Uterus (tissue), 4 donors: ENCODE measurements around the gene ZNF311. TPM values are rescaled to one million over a fixed set of nuclear protein-coding genes. Genes with fewer than 3 reads are reported as not detected.
"Not testable (repeated sequence)": the region's sequence is repeated elsewhere in the genome, so short reads cannot be mapped to it uniquely, and the experiment has no call there.

Source experiments
- DNase-seq, 2 donors: peaks; one replicate each; pipeline ENCODE4 v3.0.0-alpha.2; 2019 to 2020
- H3K27ac ChIP-seq, 2 donors: fragments of 200-600 bp; sonication (generic); 1 replicate in 1 of 2; 2 replicates in 1 of 2; pipeline ENCODE4 v1.5.1; 2016 to 2018
- H3K27me3 ChIP-seq, 2 donors: fragments of 200-600 bp; sonication (generic); one replicate each; pipeline ENCODE4 v1.5.1; 2018 to 2019; ENCODE audit warnings: control low read depth in 1 of 2
- H3K36me3 ChIP-seq, 2 donors: fragments of 200-600 bp; sonication (generic); one replicate each; pipeline ENCODE4 v1.5.1; 2019; ENCODE audit warnings: control low read depth in 1 of 2
- H3K4me1 ChIP-seq, 2 donors: fragments of 200-600 bp; sonication (generic); one replicate each; pipeline ENCODE4 v1.5.1; 2018 to 2019; ENCODE audit warnings: control low read depth in 1 of 2
- H3K4me3 ChIP-seq, 2 donors: fragments of 200-600 bp; sonication (generic); 1 replicate in 1 of 2; 2 replicates in 1 of 2; pipeline ENCODE4 v1.5.1; 2018 to 2019; ENCODE audit warnings: mild to moderate bottlenecking in 1 of 2
- H3K9me3 ChIP-seq, 2 donors: fragments of 200-600 bp; sonication (generic); one replicate each; pipeline ENCODE4 v1.5.1; 2019; ENCODE audit warnings: control low read depth in 1 of 2
- CTCF ChIP-seq, 4 experiments: fragments of 200-600 bp in 2 of 4; fragments of 450-650 bp in 2 of 4; sonication (generic) in 2 of 4; IDR thresholded peaks; one replicate each; pipeline ENCODE4 v1.5.1; 2016 to 2019; ENCODE audit warnings: antibody characterized with exemption in 4 of 4, mild to moderate bottlenecking in 2 of 4, moderate library complexity in 1 of 4
- POLR2A ChIP-seq, 2 donors: fragments of 450-650 bp; IDR thresholded peaks; one replicate each; pipeline ENCODE4 v1.6.1; 2016; ENCODE audit warnings: antibody characterized with exemption in 2 of 2, mild to moderate bottlenecking in 1 of 2, moderate library complexity in 1 of 2
- intact Hi-C: fragments of 100-400 bp; cut with DNase I; formaldehyde crosslinking; loops from one replicate; pipeline ENCODE4 v1.15.1; 2023; ENCODE audit warnings: low total_unique reads
- total RNA-seq, 4 donors: library from RNA; depleted of rRNA in 3 of 4; stranded (reverse); fragments of >200 nt in 3 of 4; gene quantifications; one replicate each; pipeline versions ENCODE4 v1.1.0 to v1.2.4, GENCODE V29; 2014 to 2023
- donor health status: DM: yes; HTN: yes; CAD: no.

ZNF311 gene
- total RNA-seq, 4 donors from 2014 or later, result 0.51 to 4.1 (median 1.1) TPM

GRCh38 chr6:28953585-28954258 is 51.4 kb downstream of the ZNF311 start:
- intact Hi-C loops, result no loop called here
- Histone ChIP-seq H3K4me3 (peak overlapping the region; percentile 11 to 13), H3K27ac (no peak overlapping the region), H3K9me3 (no peaks in the 10 kb centered on the region), H3K27me3 (no peaks in the 10 kb centered on the region), H3K36me3 (no peaks in the 10 kb centered on the region), H3K4me1 (no peaks in the 10 kb centered on the region)
- TF ChIP-seq POLR2A (IDR thresholded peaks at IDR 0.05) (no peak), CTCF (IDR thresholded peaks at IDR 0.05) (no peak)
- no peak for DNase-seq

- no peaks in the 10 kb centered on the region for H3K36me3 ChIP-seq
- H3K27ac ChIP-seq, result no peak overlapping the region
- H3K4me3 ChIP-seq, result peak overlapping the region; percentile 11 to 13
- no peaks in the 10 kb centered on the region for H3K4me1 ChIP-seq
- H3K27me3 ChIP-seq, result no peaks in the 10 kb centered on the region
- TF ChIP-seq POLR2A (IDR thresholded peaks at IDR 0.05) (no peak), CTCF (IDR thresholded peaks at IDR 0.05) (no peak)
- no peaks in the 10 kb centered on the region for H3K9me3 ChIP-seq
- peak in 1 of 2 donors; percentile 24 for DNase-seq
- intact Hi-C loops, result no loop called here
Measured at GRCh38 chr6:28953039-28953584, 52.0 kb downstream of the ZNF311 start.

- H3K27ac ChIP-seq, H3K36me3 ChIP-seq, H3K9me3 ChIP-seq, H3K4me3 ChIP-seq, intact Hi-C loops, DNase-seq, H3K4me1 ChIP-seq, H3K27me3 ChIP-seq: not testable (repeated sequence)
Measured at GRCh38 chr6:28949656-28950195, 55.4 kb downstream of the ZNF311 start.

- Histone ChIP-seq H3K4me3 (no peak overlapping the region), H3K27me3 (no peaks in the 10 kb centered on the region), H3K4me1 (no peaks in the 10 kb centered on the region), H3K27ac (no peak overlapping the region), H3K36me3 (no peaks in the 10 kb centered on the region), H3K9me3 (no peaks in the 10 kb centered on the region)
- DNase-seq, result no peak
- intact Hi-C loops, result no loop called here
- no peak for TF ChIP-seq CTCF (IDR thresholded peaks at IDR 0.05)
- TF ChIP-seq POLR2A (IDR thresholded peaks at IDR 0.05), result no peak
Measured at GRCh38 chr6:28948782-28949486, 56.2 kb downstream of the ZNF311 start.

- intact Hi-C loops, result no loop called here
- Histone ChIP-seq H3K9me3 (no peaks in the 10 kb centered on the region), H3K36me3 (no peaks in the 10 kb centered on the region), H3K4me3 (no peak overlapping the region), H3K27ac (no peak overlapping the region), H3K4me1 (no peaks in the 10 kb centered on the region), H3K27me3 (no peaks in the 10 kb centered on the region)
- no peak for DNase-seq
- TF ChIP-seq CTCF (IDR thresholded peaks at IDR 0.05), result no peak
- TF ChIP-seq POLR2A (IDR thresholded peaks at IDR 0.05), result no peak
Measured at GRCh38 chr6:28947831-28948270, 57.3 kb downstream of the ZNF311 start.
